Measurements from ENCODE around the gene SZT2.

GRCh38 chr1:43379476-43379875 is 10.2 kb upstream of the SZT2 start:
- no peak for TF ChIP-seq CTCF (conservative IDR thresholded peaks at IDR 0.05 in 1 of 2, IDR thresholded peaks at IDR 0.05 in 1 of 2; ENCODE audit: low read depth in 1 of 2, low read length in 2 of 2)
- no peak for TF ChIP-seq EZH2 (IDR thresholded peaks at IDR 0.05; ENCODE audit: low read length, missing control alignments)
